GM18858 (cell line): ENCODE results near the gene ANKMY1.

Experiments
- ATAC-seq: cut with Tn5 transposase; IDR thresholded peaks from one replicate; pipeline ENCODE4 v1.9.1; 2021; ENCODE audit not compliant: unreplicated experiment

The ANKMY1 gene

GRCh38 chr2:240557808-240558207 is at the start of gene ANKMY1:
Gene ANKMY1, minus strand, starts transcription at chr2:240557988. Its CDS starts 653 bp downstream, at chr2:240557335.
- ATAC-seq = no peak

- ATAC-seq = no peak
These were observed 48.3 kb upstream of the ANKMY1 start for GRCh38 chr2:240605867-240606743.

GRCh38 chr2:240604939-240605716 is 47.3 kb upstream of the ANKMY1 start:
- ATAC-seq = no peak

- no peak for ATAC-seq
These were observed 46.6 kb upstream of the ANKMY1 start for GRCh38 chr2:240604291-240604938.

GRCh38 chr2:240603846-240604245 is 46.1 kb upstream of the ANKMY1 start:
- no peak for ATAC-seq

GRCh38 chr2:240603081-240603835 is 45.5 kb upstream of the ANKMY1 start:
- no peak for ATAC-seq

- ATAC-seq = no peak
These were observed 44.7 kb upstream of the ANKMY1 start for GRCh38 chr2:240602266-240603050.

- ATAC-seq = no peak
These were observed 44.0 kb upstream of the ANKMY1 start for GRCh38 chr2:240601831-240602160.

- no peak for ATAC-seq
These were observed 43.5 kb upstream of the ANKMY1 start for GRCh38 chr2:240601061-240601830.

- no peak for ATAC-seq
These were observed 42.7 kb upstream of the ANKMY1 start for GRCh38 chr2:240600451-240600961.

GRCh38 chr2:240599141-240599583 is 41.4 kb upstream of the ANKMY1 start:
- no peak for ATAC-seq

GRCh38 chr2:240598311-240598911 is 40.6 kb upstream of the ANKMY1 start:
- no peak for ATAC-seq

GRCh38 chr2:240597419-240598181 is 39.8 kb upstream of the ANKMY1 start:
- no peak for ATAC-seq

- ATAC-seq = no peak
These were observed 39.2 kb upstream of the ANKMY1 start for GRCh38 chr2:240597054-240597418.

- no peak for ATAC-seq
These were observed 38.7 kb upstream of the ANKMY1 start for GRCh38 chr2:240596491-240596931.

GRCh38 chr2:240596080-240596460 is 38.3 kb upstream of the ANKMY1 start:
- no peak for ATAC-seq

GRCh38 chr2:240595381-240596079 is 37.7 kb upstream of the ANKMY1 start:
- ATAC-seq = no peak
